Small intestine (tissue), 7 donors: ENCODE data around the gene MICU1. TPM values are rescaled to one million over a fixed set of nuclear protein-coding genes. Genes with fewer than 3 reads are reported as not detected.

Experiments
- DNase-seq, 2 donors: peaks; one replicate each; pipeline versions ENCODE4 v3.0.0 to v3.0.0-alpha.2; 2013
- FAIRE-seq: peaks from 2 replicates; lab custom pipeline; 2012; peaks lifted over from hg19 to GRCh38; lab: Jason Lieb, UNC
- H3K27ac ChIP-seq, 3 donors: one replicate each; pipeline ENCODE4 v1.5.1; 2013; ENCODE audit warnings: low read length in 2 of 3, mild to moderate bottlenecking in 2 of 3, control low read depth in 1 of 3, inconsistent platforms in 1 of 3, low read depth in 1 of 3, moderate library complexity in 1 of 3
- H3K27me3 ChIP-seq, 3 donors: one replicate each; pipeline ENCODE4 v1.6.1; 2013; ENCODE audit warnings: low read length in 3 of 3, inconsistent platforms in 1 of 3; ENCODE audit not compliant: control insufficient read depth in 3 of 3, insufficient read depth in 3 of 3
- H3K36me3 ChIP-seq, 3 donors: one replicate each; pipeline ENCODE4 v1.6.1; 2013; ENCODE audit warnings: low read length in 3 of 3, inconsistent platforms in 1 of 3, low read depth in 1 of 3, mild to moderate bottlenecking in 1 of 3, moderate library complexity in 1 of 3; ENCODE audit not compliant: control insufficient read depth in 3 of 3, insufficient read depth in 2 of 3
- H3K4me1 ChIP-seq, 3 donors: one replicate each; pipeline ENCODE4 v1.6.1; 2013; ENCODE audit warnings: low read length in 2 of 3, inconsistent platforms in 1 of 3, low read depth in 1 of 3, mild to moderate bottlenecking in 1 of 3, moderate library complexity in 1 of 3; ENCODE audit not compliant: control insufficient read depth in 3 of 3, insufficient read depth in 2 of 3
- H3K4me3 ChIP-seq, 3 donors: one replicate each; pipeline ENCODE4 v1.5.1; 2013; ENCODE audit warnings: low read length in 3 of 3, control low read depth in 1 of 3, inconsistent platforms in 1 of 3, low read depth in 1 of 3, mild to moderate bottlenecking in 1 of 3, moderate library complexity in 1 of 3
- H3K9me3 ChIP-seq, 2 donors: one replicate each; pipeline ENCODE4 v1.6.1; 2013; ENCODE audit warnings: low read depth in 1 of 2, low read length in 1 of 2; ENCODE audit not compliant: control insufficient read depth in 2 of 2, insufficient read depth in 1 of 2
- WGBS, 3 donors: extraction: QIAGEN DNeasy Blood & Tissue Kit; methylation state at CpG; one replicate each; pipeline ENCODE4 v1.1.7; 2013; 5-methylcytosine and 5-hydroxymethylcytosine counted together
- polyA plus RNA-seq, 4 donors: library from polyadenylated mRNA; stranded (reverse) in 3 of 4; unstranded in 1 of 4; fragments of 200-250 nt in 3 of 4; fragments of 120-200 nt in 1 of 4; gene quantifications; one replicate each; pipeline versions ENCODE4 v1.2.1 to v1.2.3, GENCODE V29; 2013
- donor health status: healthy with polysubstance abuse.
- donor health status: control.
- donor health status: control.
- donor health status: Bipolar disorder and iron deficiency.
- donor health status: healthy.

The MICU1 gene
- polyA plus RNA-seq, 4 donors: 32.5 to 64.1 (median 45.1) TPM

DNA sequence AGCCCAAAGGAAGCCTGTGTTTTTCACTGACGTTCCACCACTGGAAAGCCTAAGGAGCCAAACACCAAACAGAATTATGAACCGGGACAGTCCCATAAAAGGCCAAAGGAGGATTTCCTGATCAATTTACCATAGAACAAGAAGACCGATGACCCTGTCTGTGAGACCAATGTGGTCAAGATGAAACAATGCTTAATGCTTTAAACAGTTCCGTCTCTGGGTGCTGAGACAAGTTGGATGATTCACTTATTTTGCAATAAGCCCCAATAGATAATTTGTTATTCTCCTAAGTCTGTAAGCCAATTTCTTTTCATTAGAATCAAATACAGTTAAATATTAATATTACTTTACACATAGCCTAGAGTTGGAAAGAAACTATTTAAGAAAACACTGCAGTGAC, 134.9 kb downstream of the MICU1 start:
- DNase-seq: no peak
- no peak for FAIRE-seq
- Histone ChIP-seq H3K27me3 (no peaks in the 10 kb centered on the region), H3K4me1 (no peaks in the 10 kb centered on the region), H3K27ac (no peak overlapping the region), H3K9me3 (no peaks in the 10 kb centered on the region), H3K36me3 (peaks cover 0 to 6% (median 3%) of the 10 kb centered on the region in 3 donors), H3K4me3 (no peak overlapping the region)
- WGBS, 3 donors: 71 to 87% (median 82%) methylated on average over 4 of the region's 4 CpGs

GRCh38 chr10:72487521-72487920, 138.4 kb downstream of the MICU1 start:
- Histone ChIP-seq H3K9me3 (no peaks in the 10 kb centered on the region), H3K27me3 (no peaks in the 10 kb centered on the region), H3K27ac (no peak overlapping the region), H3K36me3 (peaks cover 0 to 7% (median 5%) of the 10 kb centered on the region in 3 donors), H3K4me1 (no peaks in the 10 kb centered on the region), H3K4me3 (no peak overlapping the region)
- FAIRE-seq (no peak), DNase-seq (no peak)
- WGBS, 3 donors: 86 to 96% (median 93%) methylated on average over 3 of the region's 3 CpGs

DNA sequence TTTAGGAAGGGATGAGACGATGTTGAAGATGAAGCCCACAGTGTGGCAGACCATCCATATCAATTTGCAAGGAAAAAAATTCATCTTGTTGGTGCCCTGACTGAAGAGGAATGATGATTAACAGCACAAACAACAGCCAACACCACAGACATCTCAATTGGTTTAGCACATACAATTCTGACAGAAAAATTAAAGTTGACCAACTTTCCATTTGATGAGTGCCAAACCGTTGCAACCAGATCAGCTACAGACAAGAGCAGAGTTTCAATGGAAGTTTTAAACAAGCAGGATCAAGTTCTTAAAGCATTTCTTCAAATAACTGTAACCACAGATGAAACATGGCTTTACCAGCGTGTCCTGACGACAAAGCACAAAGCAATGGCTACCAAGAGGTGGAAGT, 138.8 kb downstream of the MICU1 start:
- DNase-seq: no peak
- Histone ChIP-seq H3K9me3 (no peaks in the 10 kb centered on the region), H3K27me3 (no peaks in the 10 kb centered on the region), H3K4me3 (no peak overlapping the region), H3K36me3 (peaks cover 0 to 7% (median 5%) of the 10 kb centered on the region in 3 donors), H3K27ac (no peak overlapping the region), H3K4me1 (no peaks in the 10 kb centered on the region)
- WGBS, 3 donors: 92 to 95% (median 93%) methylated on average over 4 of the region's 4 CpGs
- no peak for FAIRE-seq

- no peak for DNase-seq
- peaks cover 0 to 7% (median 5%) of the 10 kb centered on the region in 3 donors for H3K36me3 ChIP-seq
- 80 to 83% (median 81%) methylated on average over 3 of the region's 3 CpGs for WGBS, 3 donors
- H3K27ac ChIP-seq: no peak overlapping the region
- H3K4me1 ChIP-seq: no peaks in the 10 kb centered on the region
- H3K4me3 ChIP-seq: no peak overlapping the region
- FAIRE-seq: no peak
- no peaks in the 10 kb centered on the region for H3K9me3 ChIP-seq
- no peaks in the 10 kb centered on the region for H3K27me3 ChIP-seq
Observed at GRCh38 chr10:72485701-72486100, 140.2 kb downstream of the MICU1 start.

GRCh38 chr10:72484521-72484920, 141.4 kb downstream of the MICU1 start:
- no peaks in the 10 kb centered on the region for H3K9me3 ChIP-seq
- H3K4me3 ChIP-seq: no peak overlapping the region
- H3K27me3 ChIP-seq: no peaks in the 10 kb centered on the region
- DNase-seq (no peak), FAIRE-seq (no peak)
- H3K4me1 ChIP-seq: no peaks in the 10 kb centered on the region
- no peak overlapping the region for H3K27ac ChIP-seq
- H3K36me3 ChIP-seq: peaks cover 0 to 7% (median 5%) of the 10 kb centered on the region in 3 donors
- 94 to 99% (median 95%) methylated on average over 3 of the region's 3 CpGs for WGBS, 3 donors

DNA sequence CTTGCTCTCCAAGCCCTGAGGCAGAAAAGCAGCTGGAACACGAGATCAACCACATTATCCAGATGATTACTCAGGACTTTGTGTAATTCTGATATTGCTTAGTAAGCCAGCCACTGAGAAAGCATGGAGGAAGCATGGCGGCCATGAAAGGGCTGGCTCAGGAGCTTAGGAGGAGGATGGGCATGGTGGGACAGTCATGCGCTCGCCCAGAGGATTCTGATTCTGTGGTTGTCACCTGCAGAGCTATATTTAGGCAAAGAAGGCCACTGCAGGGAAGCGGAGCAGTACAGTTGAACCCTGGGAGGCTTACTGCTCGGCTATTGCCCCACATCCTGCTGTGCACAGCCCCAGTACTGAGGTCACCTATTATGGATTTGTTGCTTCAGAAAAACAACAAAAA, 142.4 kb downstream of the MICU1 start:
- Histone ChIP-seq H3K9me3 (no peaks in the 10 kb centered on the region), H3K36me3 (peaks cover 0 to 7% (median 5%) of the 10 kb centered on the region in 3 donors), H3K27me3 (no peaks in the 10 kb centered on the region), H3K4me3 (no peak overlapping the region), H3K27ac (no peak overlapping the region), H3K4me1 (no peaks in the 10 kb centered on the region)
- DNase-seq (no peak), FAIRE-seq (no peak)
- WGBS, 3 donors: 89 to 94% (median 92%) methylated on average over 6 of the region's 6 CpGs

GRCh38 chr10:72480861-72481260, 145.0 kb downstream of the MICU1 start:
- Histone ChIP-seq H3K27me3 (no peaks in the 10 kb centered on the region), H3K4me1 (no peaks in the 10 kb centered on the region), H3K36me3 (peaks cover 2 to 11% (median 2%) of the 10 kb centered on the region in 3 donors), H3K27ac (no peak overlapping the region), H3K4me3 (no peak overlapping the region), H3K9me3 (no peaks in the 10 kb centered on the region)
- DNase-seq (no peak), FAIRE-seq (no peak)
- WGBS, 3 donors: 92 to 97% (median 95%) methylated on average over 2 of the region's 2 CpGs

DNA sequence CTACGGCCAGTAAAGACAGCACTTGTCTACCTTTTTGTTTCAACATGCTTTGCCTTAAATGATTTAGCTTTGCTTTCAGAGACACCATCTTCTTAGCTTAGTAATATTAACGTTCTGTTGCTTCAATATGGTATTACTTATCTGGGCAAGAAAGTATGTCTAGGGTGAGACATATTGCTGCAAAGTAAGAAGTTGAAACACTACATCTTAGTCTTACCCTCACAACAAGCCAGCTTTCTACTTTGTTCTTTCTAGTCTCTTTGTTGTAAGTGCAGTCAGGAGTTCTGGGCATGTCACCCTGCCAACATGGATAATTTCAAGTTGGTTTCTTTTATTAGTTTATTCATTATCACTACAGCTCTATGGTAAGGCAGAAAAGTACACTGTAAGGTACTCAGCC, 148.4 kb downstream of the MICU1 start:
- peaks cover 5 to 21% (median 6%) of the 10 kb centered on the region in 3 donors for H3K36me3 ChIP-seq
- DNase-seq (no peak), FAIRE-seq (no peak)
- no peak overlapping the region for H3K27ac ChIP-seq
- WGBS, 3 donors: 77 to 86% (median 82%) methylated on average over 2 of the region's 2 CpGs
- H3K4me1 ChIP-seq: no peaks in the 10 kb centered on the region
- no peaks in the 10 kb centered on the region for H3K27me3 ChIP-seq
- no peak overlapping the region for H3K4me3 ChIP-seq
- no peaks in the 10 kb centered on the region for H3K9me3 ChIP-seq

DNA sequence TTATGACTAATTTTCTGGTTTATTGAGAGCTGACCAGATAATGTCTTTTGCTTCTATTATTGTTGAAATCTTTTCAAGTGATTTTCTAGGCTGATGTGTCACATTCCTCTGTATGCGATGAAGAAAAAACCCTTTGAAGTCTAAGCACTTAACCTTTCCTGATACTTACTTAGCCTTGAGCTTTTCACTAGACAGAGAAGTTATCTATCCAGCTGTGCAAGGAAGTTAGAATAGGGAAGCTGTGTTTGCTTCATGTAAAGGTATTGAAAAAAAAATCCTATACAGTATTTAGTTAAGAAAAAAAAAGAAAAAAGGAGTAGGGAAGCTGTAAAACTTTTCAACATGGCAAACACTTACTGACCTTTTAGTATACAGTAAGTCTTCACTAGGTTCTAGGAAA, 153.6 kb downstream of the MICU1 start:
- Histone ChIP-seq H3K4me1 (no peaks in the 10 kb centered on the region), H3K36me3 (peaks cover 5 to 27% (median 6%) of the 10 kb centered on the region in 3 donors), H3K27me3 (no peaks in the 10 kb centered on the region), H3K4me3 (no peak overlapping the region), H3K27ac (no peak overlapping the region), H3K9me3 (no peaks in the 10 kb centered on the region)
- FAIRE-seq (no peak), DNase-seq (no peak)
- WGBS, 3 donors: 97 to 100% (median 98%) methylated on average over 1 of the region's 1 CpG
